ENCODE data around the gene NFE2L3. TPM values are rescaled to one million over a fixed set of nuclear protein-coding genes. Genes with fewer than 3 reads are reported as not detected.
"Not testable (repeated sequence)": the region's sequence is repeated elsewhere in the genome, so short reads cannot be mapped to it uniquely, and the experiment has no call there.

Gene NFE2L3
- total and polyA plus RNA-seq, 5 donors, result 0.32 to 1.3 (median 1.1) TPM

- ATAC-seq, result no peak
- H3K9me3 ChIP-seq (ENCODE audit: control insufficient read depth, low read length), result no peaks in the 10 kb centered on the region
- H3K4me1 ChIP-seq (ENCODE audit: control insufficient read depth, insufficient read depth, low read length), result no peaks in the 10 kb centered on the region
- intact Hi-C loops (cut with DNase I), result no loop called here
- 90% methylated on average over 12 of the region's 12 CpGs for WGBS
- H3K27ac ChIP-seq (ENCODE audit: low read length), result no peak overlapping the region
- no peak for DNase-seq
- peaks cover 3% of the 10 kb centered on the region for H3K27me3 ChIP-seq (ENCODE audit: control insufficient read depth, insufficient read depth)
- H3K4me3 ChIP-seq (ENCODE audit: low read length), result no peak overlapping the region
These were observed 20.9 kb upstream of the NFE2L3 start for GRCh38 chr7:26131056-26131589.

- Histone ChIP-seq H3K27ac (ENCODE audit: low read length) (no peak overlapping the region), H3K27me3 (ENCODE audit: control insufficient read depth, insufficient read depth) (no peaks in the 10 kb centered on the region), H3K4me1 (ENCODE audit: control insufficient read depth, insufficient read depth, low read length) (no peaks in the 10 kb centered on the region), H3K4me3 (ENCODE audit: low read length) (no peak overlapping the region), H3K9me3 (ENCODE audit: control insufficient read depth, low read length) (no peaks in the 10 kb centered on the region)
- no peak for DNase-seq
- no peak for ATAC-seq
- intact Hi-C loops (cut with DNase I), result no loop called here
These were observed 16.9 kb upstream of the NFE2L3 start for GRCh38 chr7:26135076-26135475.

- WGBS, result 93% methylated on average over 1 of the region's 1 CpG
- Histone ChIP-seq H3K4me1 (ENCODE audit: control insufficient read depth, insufficient read depth, low read length) (no peaks in the 10 kb centered on the region), H3K9me3 (ENCODE audit: control insufficient read depth, low read length) (no peaks in the 10 kb centered on the region), H3K27ac (ENCODE audit: low read length) (no peak overlapping the region), H3K27me3 (ENCODE audit: control insufficient read depth, insufficient read depth) (no peaks in the 10 kb centered on the region), H3K4me3 (ENCODE audit: low read length) (no peak overlapping the region)
- intact Hi-C loops (cut with DNase I), result no loop called here
- ATAC-seq (no peak), DNase-seq (no peak)
These were observed 16.4 kb upstream of the NFE2L3 start for GRCh38 chr7:26135551-26135950.

- ATAC-seq (no peak), DNase-seq (no peak)
- WGBS, result 91% methylated on average over 4 of the region's 4 CpGs
- Histone ChIP-seq H3K4me3 (ENCODE audit: low read length) (no peak overlapping the region), H3K9me3 (ENCODE audit: control insufficient read depth, low read length) (no peaks in the 10 kb centered on the region), H3K27me3 (ENCODE audit: control insufficient read depth, insufficient read depth) (no peaks in the 10 kb centered on the region), H3K4me1 (ENCODE audit: control insufficient read depth, insufficient read depth, low read length) (no peaks in the 10 kb centered on the region), H3K27ac (ENCODE audit: low read length) (no peak overlapping the region)
- intact Hi-C loops (cut with DNase I), result no loop called here
These were observed 15.2 kb upstream of the NFE2L3 start for GRCh38 chr7:26136831-26137230.

GRCh38 chr7:26140380-26140779 lies 11.6 kb upstream of the NFE2L3 start:
- Histone ChIP-seq H3K4me3 (ENCODE audit: low read length) (no peak overlapping the region), H3K27me3 (ENCODE audit: control insufficient read depth, insufficient read depth) (no peaks in the 10 kb centered on the region), H3K27ac (ENCODE audit: low read length) (no peak overlapping the region), H3K9me3 (ENCODE audit: control insufficient read depth, low read length) (no peaks in the 10 kb centered on the region), H3K4me1 (ENCODE audit: control insufficient read depth, insufficient read depth, low read length) (no peaks in the 10 kb centered on the region)
- intact Hi-C loops (cut with DNase I), result no loop called here
- no peak for DNase-seq
- WGBS, result 100% methylated on average over 1 of the region's 1 CpG
- no peak for ATAC-seq

GRCh38 chr7:26141077-26141476 lies 10.9 kb upstream of the NFE2L3 start:
- Histone ChIP-seq H3K9me3 (ENCODE audit: control insufficient read depth, low read length) (no peaks in the 10 kb centered on the region), H3K27me3 (ENCODE audit: control insufficient read depth, insufficient read depth) (no peaks in the 10 kb centered on the region), H3K27ac (ENCODE audit: low read length) (no peak overlapping the region), H3K4me3 (ENCODE audit: low read length) (no peak overlapping the region), H3K4me1 (ENCODE audit: control insufficient read depth, insufficient read depth, low read length) (no peaks in the 10 kb centered on the region)
- no peak for ATAC-seq
- WGBS, result 84% methylated on average over 2 of the region's 2 CpGs
- no peak for DNase-seq
- intact Hi-C loops (cut with DNase I), result no loop called here

GRCh38 chr7:26143298-26144048 lies 8.5 kb upstream of the NFE2L3 start:
- H3K4me1 ChIP-seq (ENCODE audit: control insufficient read depth, insufficient read depth, low read length), result no peaks in the 10 kb centered on the region
- ATAC-seq, result no peak
- no peak for DNase-seq
- H3K27ac ChIP-seq (ENCODE audit: low read length), result no peak overlapping the region
- no peaks in the 10 kb centered on the region for H3K27me3 ChIP-seq (ENCODE audit: control insufficient read depth, insufficient read depth)
- intact Hi-C loops (cut with DNase I), result no loop called here
- H3K4me3 ChIP-seq (ENCODE audit: low read length), result no peak overlapping the region
- H3K9me3 ChIP-seq (ENCODE audit: control insufficient read depth, low read length), result no peaks in the 10 kb centered on the region
- WGBS, result 43% methylated on average over 5 of the region's 5 CpGs

GRCh38 chr7:26144184-26145080 lies 7.6 kb upstream of the NFE2L3 start:
- intact Hi-C loops (cut with DNase I), result no loop called here

GRCh38 chr7:26145238-26145637 lies 6.8 kb upstream of the NFE2L3 start:
- no peak overlapping the region for H3K27ac ChIP-seq (ENCODE audit: low read length)
- DNase-seq (no peak), ATAC-seq (no peak)
- 82% methylated on average over 4 of the region's 4 CpGs for WGBS
- H3K27me3 ChIP-seq (ENCODE audit: control insufficient read depth, insufficient read depth), result no peaks in the 10 kb centered on the region
- no peaks in the 10 kb centered on the region for H3K4me1 ChIP-seq (ENCODE audit: control insufficient read depth, insufficient read depth, low read length)
- intact Hi-C loops (cut with DNase I), result no loop called here
- H3K9me3 ChIP-seq (ENCODE audit: control insufficient read depth, low read length), result no peaks in the 10 kb centered on the region
- H3K4me3 ChIP-seq (ENCODE audit: low read length), result no peak overlapping the region

More at GRCh38 chr7:26144184-26145080, 7.6 kb upstream of the NFE2L3 start:
- no peak overlapping the region for H3K4me3 ChIP-seq (ENCODE audit: low read length)
- no peaks in the 10 kb centered on the region for H3K4me1 ChIP-seq (ENCODE audit: control insufficient read depth, insufficient read depth, low read length)
- 90% methylated on average over 13 of the region's 13 CpGs for WGBS
- H3K9me3 ChIP-seq (ENCODE audit: control insufficient read depth, low read length), result no peaks in the 10 kb centered on the region
- no peaks in the 10 kb centered on the region for H3K27me3 ChIP-seq (ENCODE audit: control insufficient read depth, insufficient read depth)
- ATAC-seq (no peak), DNase-seq (no peak)
- H3K27ac ChIP-seq (ENCODE audit: low read length), result no peak overlapping the region

- DNase-seq (peak in 1 of 3 donors; percentile 63), ATAC-seq (peak; percentile 37 to 54)
- no peak overlapping the region for H3K27ac ChIP-seq (ENCODE audit: low read length)
- intact Hi-C loops (cut with DNase I), result no loop called here
- 100% methylated on average over 1 of the region's 1 CpG for WGBS
- H3K27me3 ChIP-seq (ENCODE audit: control insufficient read depth, insufficient read depth), result no peaks in the 10 kb centered on the region
- no peaks in the 10 kb centered on the region for H3K9me3 ChIP-seq (ENCODE audit: control insufficient read depth, low read length)
- no peaks in the 10 kb centered on the region for H3K4me1 ChIP-seq (ENCODE audit: control insufficient read depth, insufficient read depth, low read length)
- H3K4me3 ChIP-seq (ENCODE audit: low read length), result no peak overlapping the region
These were observed 5.0 kb upstream of the NFE2L3 start for GRCh38 chr7:26147030-26147429.

GRCh38 chr7:26147646-26148306 lies 4.2 kb upstream of the NFE2L3 start:
- 96% methylated on average over 43 of the region's 43 CpGs for WGBS
- ATAC-seq; H3K4me1 ChIP-seq (ENCODE audit: control insufficient read depth, insufficient read depth, low read length); H3K4me3 ChIP-seq (ENCODE audit: low read length); intact Hi-C loops (cut with DNase I); H3K9me3 ChIP-seq (ENCODE audit: control insufficient read depth, low read length); H3K27me3 ChIP-seq (ENCODE audit: control insufficient read depth, insufficient read depth); H3K27ac ChIP-seq (ENCODE audit: low read length): not testable (repeated sequence)
- peak in 2 of 3 donors; percentile 46 to 58 for DNase-seq
